Measurements from ENCODE around the gene ANXA10. TPM values are rescaled to one million over a fixed set of nuclear protein-coding genes. Genes with fewer than 3 reads are reported as not detected.

The ANXA10 gene
- total RNA-seq, 1 donor from 2014 or later, result not detected

GRCh38 chr4:168119100-168119499 is 26.8 kb downstream of the ANXA10 start:
- Histone ChIP-seq H3K27me3 (ENCODE audit: control insufficient read depth, insufficient read depth, low read length) (no peaks in the 10 kb centered on the region), H3K4me3 (ENCODE audit: low read depth, low read length) (no peak overlapping the region), H3K36me3 (ENCODE audit: control insufficient read depth, insufficient read depth, low read length) (no peaks in the 10 kb centered on the region)
- TF ChIP-seq, protein P1, sequence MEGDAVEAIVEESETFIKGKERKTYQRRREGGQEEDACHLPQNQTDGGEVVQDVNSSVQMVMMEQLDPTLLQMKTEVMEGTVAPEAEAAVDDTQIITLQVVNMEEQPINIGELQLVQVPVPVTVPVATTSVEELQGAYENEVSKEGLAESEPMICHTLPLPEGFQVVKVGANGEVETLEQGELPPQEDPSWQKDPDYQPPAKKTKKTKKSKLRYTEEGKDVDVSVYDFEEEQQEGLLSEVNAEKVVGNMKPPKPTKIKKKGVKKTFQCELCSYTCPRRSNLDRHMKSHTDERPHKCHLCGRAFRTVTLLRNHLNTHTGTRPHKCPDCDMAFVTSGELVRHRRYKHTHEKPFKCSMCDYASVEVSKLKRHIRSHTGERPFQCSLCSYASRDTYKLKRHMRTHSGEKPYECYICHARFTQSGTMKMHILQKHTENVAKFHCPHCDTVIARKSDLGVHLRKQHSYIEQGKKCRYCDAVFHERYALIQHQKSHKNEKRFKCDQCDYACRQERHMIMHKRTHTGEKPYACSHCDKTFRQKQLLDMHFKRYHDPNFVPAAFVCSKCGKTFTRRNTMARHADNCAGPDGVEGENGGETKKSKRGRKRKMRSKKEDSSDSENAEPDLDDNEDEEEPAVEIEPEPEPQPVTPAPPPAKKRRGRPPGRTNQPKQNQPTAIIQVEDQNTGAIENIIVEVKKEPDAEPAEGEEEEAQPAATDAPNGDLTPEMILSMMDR (IDR thresholded peaks at IDR 0.05; ENCODE audit: insufficient read depth, low read length, poor library complexity, severe bottlenecking), result no peak
- no peak for DNase-seq (ENCODE audit: low read depth)

DNA sequence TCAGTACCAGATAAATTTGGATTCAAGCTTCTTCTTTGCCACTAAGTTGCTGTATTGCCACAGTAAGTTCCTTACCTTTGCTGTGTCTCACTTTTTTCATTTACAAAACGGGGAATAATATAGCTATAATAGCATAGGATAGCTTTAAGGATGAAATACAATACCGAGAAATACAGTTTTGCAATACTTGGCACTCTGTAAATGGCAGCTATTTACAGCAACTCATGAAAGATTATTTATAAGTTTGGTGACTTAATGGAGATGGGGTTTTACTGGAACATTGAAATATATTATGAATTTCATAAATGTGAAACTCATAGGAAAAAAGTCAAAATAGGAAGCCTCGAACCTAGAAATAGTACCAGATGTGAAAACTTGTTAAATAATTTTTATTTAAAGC is 27.6 kb downstream of the ANXA10 start:
- TF ChIP-seq, protein P1 (IDR thresholded peaks at IDR 0.05; ENCODE audit: insufficient read depth, low read length, poor library complexity, severe bottlenecking), result no peak
- H3K27me3 ChIP-seq (ENCODE audit: control insufficient read depth, insufficient read depth, low read length), result no peaks in the 10 kb centered on the region
- H3K36me3 ChIP-seq (ENCODE audit: control insufficient read depth, insufficient read depth, low read length), result no peaks in the 10 kb centered on the region
- no peak overlapping the region for H3K4me3 ChIP-seq (ENCODE audit: low read depth, low read length)
- DNase-seq (ENCODE audit: low read depth), result no peak

DNA sequence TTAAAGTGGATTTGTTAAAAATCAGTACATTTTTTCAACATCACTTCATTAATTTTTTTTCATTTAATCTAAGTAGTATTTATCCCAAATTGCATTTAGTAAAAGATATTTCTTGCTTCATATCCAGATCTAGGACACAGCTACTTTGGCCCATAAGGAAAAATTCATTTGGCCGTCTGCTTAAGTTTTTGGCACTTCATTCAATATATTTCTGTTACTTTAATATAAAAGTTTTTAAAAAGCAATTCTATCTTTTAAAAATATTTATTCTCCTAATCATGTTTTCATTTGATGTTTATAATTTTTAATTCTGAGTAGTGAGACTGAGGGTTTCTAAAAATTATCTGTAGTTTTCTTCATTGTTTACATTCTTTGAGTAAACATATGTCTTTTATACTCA is 28.5 kb downstream of the ANXA10 start:
- TF ChIP-seq, protein P1 (IDR thresholded peaks at IDR 0.05; ENCODE audit: insufficient read depth, low read length, poor library complexity, severe bottlenecking), result no peak
- H3K27me3 ChIP-seq (ENCODE audit: control insufficient read depth, insufficient read depth, low read length), result no peaks in the 10 kb centered on the region
- no peak overlapping the region for H3K4me3 ChIP-seq (ENCODE audit: low read depth, low read length)
- H3K36me3 ChIP-seq (ENCODE audit: control insufficient read depth, insufficient read depth, low read length), result no peaks in the 10 kb centered on the region
- DNase-seq (ENCODE audit: low read depth), result no peak

GRCh38 chr4:168124008-168124641 is 31.8 kb downstream of the ANXA10 start:
- Histone ChIP-seq H3K4me3 (ENCODE audit: low read depth, low read length) (no peak overlapping the region), H3K36me3 (ENCODE audit: control insufficient read depth, insufficient read depth, low read length) (no peaks in the 10 kb centered on the region), H3K27me3 (ENCODE audit: control insufficient read depth, insufficient read depth, low read length) (no peaks in the 10 kb centered on the region)
- TF ChIP-seq, protein P1 (IDR thresholded peaks at IDR 0.05; ENCODE audit: insufficient read depth, low read length, poor library complexity, severe bottlenecking), result no peak
- DNase-seq (ENCODE audit: low read depth), result no peak

DNA sequence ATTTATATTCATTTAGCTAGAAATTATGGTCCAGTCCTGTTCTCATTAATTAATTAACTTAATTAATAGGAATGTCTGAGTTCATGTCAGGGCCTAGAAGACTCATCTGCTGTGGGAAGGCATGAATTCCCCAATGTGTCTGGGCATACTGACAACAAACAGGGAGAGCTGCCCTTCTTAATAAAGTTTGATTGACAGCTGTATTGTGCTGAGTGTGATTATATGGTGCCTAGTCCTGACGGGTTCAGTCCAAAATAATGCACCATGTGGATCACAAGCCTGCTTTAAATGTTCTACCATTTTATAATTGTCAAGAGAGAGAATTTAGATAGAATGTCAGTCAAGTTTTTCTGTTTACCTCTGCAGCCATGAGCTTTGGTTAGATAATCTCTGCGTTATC is 34.6 kb downstream of the ANXA10 start:
- H3K36me3 ChIP-seq (ENCODE audit: control insufficient read depth, insufficient read depth, low read length), result no peaks in the 10 kb centered on the region
- TF ChIP-seq, protein P1 (IDR thresholded peaks at IDR 0.05; ENCODE audit: insufficient read depth, low read length, poor library complexity, severe bottlenecking), result no peak

GRCh38 chr4:168128601-168129000 is 36.3 kb downstream of the ANXA10 start:
- H3K27me3 ChIP-seq (ENCODE audit: control insufficient read depth, insufficient read depth, low read length), result no peaks in the 10 kb centered on the region

More for the DNA sequence above, 34.6 kb downstream of the ANXA10 start:
- Histone ChIP-seq H3K4me3 (ENCODE audit: low read depth, low read length) (no peak overlapping the region), H3K27me3 (ENCODE audit: control insufficient read depth, insufficient read depth, low read length) (no peaks in the 10 kb centered on the region)
- no peak for DNase-seq (ENCODE audit: low read depth)

More at GRCh38 chr4:168128601-168129000, 36.3 kb downstream of the ANXA10 start:
- no peak for DNase-seq (ENCODE audit: low read depth)
- TF ChIP-seq, protein P1 (IDR thresholded peaks at IDR 0.05; ENCODE audit: insufficient read depth, low read length, poor library complexity, severe bottlenecking), result no peak
- Histone ChIP-seq H3K36me3 (ENCODE audit: control insufficient read depth, insufficient read depth, low read length) (no peaks in the 10 kb centered on the region), H3K4me3 (ENCODE audit: low read depth, low read length) (no peak overlapping the region)
